Large intestine (tissue), 12 donors: ENCODE data around the gene GP1BB. TPM values are rescaled to one million over a fixed set of nuclear protein-coding genes. Genes with fewer than 3 reads are reported as not detected.
"Not testable (repeated sequence)": the region's sequence is repeated elsewhere in the genome, so short reads cannot be mapped to it uniquely, and the experiment has no call there.

ENCODE experiments used
- DNase-seq, 2 donors: peaks; one replicate each; pipeline versions ENCODE4 v3.0.0 to v3.0.0-alpha.2; 2013
- H3K27ac ChIP-seq: one replicate; pipeline ENCODE4 v1.5.1; 2013; ENCODE audit warnings: low read length
- H3K27me3 ChIP-seq: 2 replicates; pipeline ENCODE4 v1.6.1; 2013; ENCODE audit warnings: low read length; ENCODE audit not compliant: control insufficient read depth, insufficient read depth
- H3K36me3 ChIP-seq: 2 replicates; pipeline ENCODE4 v1.6.1; 2013; ENCODE audit warnings: low read length; ENCODE audit not compliant: control insufficient read depth, insufficient read depth
- H3K4me1 ChIP-seq: one replicate; pipeline ENCODE4 v1.6.1; 2013; ENCODE audit warnings: low read length; ENCODE audit not compliant: control insufficient read depth, insufficient read depth
- H3K4me3 ChIP-seq: one replicate; pipeline ENCODE4 v1.5.1; 2013; ENCODE audit warnings: low read length
- H3K9me3 ChIP-seq: one replicate; pipeline ENCODE4 v1.6.1; 2013; ENCODE audit warnings: mild to moderate bottlenecking, low read depth, low read length, moderate library complexity; ENCODE audit not compliant: control insufficient read depth
- WGBS: methylation state at CpG from one replicate; pipeline ENCODE4 v1.1.5; 2013; ENCODE audit warnings: low lambda C conversion rate; ENCODE audit not compliant: insufficient coverage; 5-methylcytosine and 5-hydroxymethylcytosine counted together
- long read RNA-seq, 11 donors: transcript quantifications; one replicate each; lab custom pipeline, GENCODE V29; 2026
- polyA plus RNA-seq: library from polyadenylated mRNA; unstranded; fragments of 120-200 nt; gene quantifications from one replicate; pipeline ENCODE4 v1.2.1, GENCODE V29; 2013

Gene GP1BB
- 4.4 TPM for polyA plus RNA-seq
- long read RNA-seq, donor 1, result 0 reads
- long read RNA-seq, donor 2, result 0 reads
- long read RNA-seq, donor 3, partial matches to known transcripts, result 0 of 1 reads
- long read RNA-seq, donor 3, other reads (novel, unspliced or antisense), result 0 of 1 reads
- long read RNA-seq, donor 4, result 0 reads
- long read RNA-seq, donor 5, partial matches to known transcripts, result 0 of 1 reads
- long read RNA-seq, donor 5, other reads (novel, unspliced or antisense), result 0 of 1 reads
- long read RNA-seq, donor 6, partial matches to known transcripts, result 0 of 1 reads
- long read RNA-seq, donor 6, other reads (novel, unspliced or antisense), result 0 of 1 reads
- long read RNA-seq, donor 7, partial matches to known transcripts, result 0 of 4 reads
- long read RNA-seq, donor 7, other reads (novel, unspliced or antisense), result 0 of 4 reads
- long read RNA-seq, donor 8, partial matches to known transcripts, result 0 of 1 reads
- long read RNA-seq, donor 8, other reads (novel, unspliced or antisense), result 0 of 1 reads
- long read RNA-seq, donor 9, result 0 reads
- long read RNA-seq, donor 10, partial matches to known transcripts, result 0 of 1 reads
- long read RNA-seq, donor 10, other reads (novel, unspliced or antisense), result 0 of 1 reads
- long read RNA-seq, donor 11, partial matches to known transcripts, result 0 of 2 reads
- long read RNA-seq, donor 11, other reads (novel, unspliced or antisense), result 0 of 2 reads

DNA sequence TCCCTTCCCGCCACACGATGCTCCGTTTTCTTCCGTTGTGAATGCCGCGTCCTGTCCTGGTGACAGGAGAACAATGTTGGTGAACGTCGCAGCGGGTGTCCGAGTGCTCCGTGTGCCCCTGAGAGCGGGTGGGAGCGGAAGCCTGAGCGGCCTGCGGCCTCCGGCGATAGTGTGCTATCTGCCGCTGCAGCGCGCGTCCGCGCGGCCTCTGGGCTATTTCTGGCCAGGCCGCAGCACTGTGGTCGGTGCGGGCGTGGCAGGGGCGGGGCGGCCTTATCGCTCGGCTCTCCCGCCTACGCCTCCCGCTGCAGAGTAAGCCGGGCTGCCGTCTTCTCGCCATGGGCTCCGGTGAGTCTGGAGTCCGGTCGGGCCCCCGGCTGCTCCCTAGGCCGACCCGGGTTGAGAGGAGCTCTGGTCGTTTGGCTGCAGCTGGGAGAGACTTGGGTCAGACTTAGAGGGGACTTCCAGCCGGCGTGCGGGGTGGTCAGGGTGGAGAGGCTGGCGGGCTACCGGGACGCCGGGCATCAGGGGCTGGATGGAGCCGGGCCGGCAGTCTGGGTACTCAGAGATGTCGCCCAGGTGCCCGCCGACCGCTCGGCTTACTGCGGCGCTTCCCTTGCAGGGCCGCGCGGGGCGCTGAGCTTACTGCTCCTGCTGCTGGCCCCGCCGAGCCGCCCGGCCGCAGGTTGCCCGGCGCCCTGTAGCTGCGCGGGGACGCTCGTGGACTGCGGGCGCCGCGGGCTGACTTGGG, at the start of gene GP1BB:
GP1BB (plus strand) TSS at position 308 of the 751 bp plus-strand sequence; CDS start at position 339, 31 bp downstream.
- Histone ChIP-seq H3K27me3 (peaks cover 75% of the 10 kb centered on the region), H3K9me3 (peaks cover 4% of the 10 kb centered on the region), H3K4me1 (peaks cover 11% of the 10 kb centered on the region), H3K27ac (no peak within 1 kb of the TSS), H3K4me3 (no peak within 1 kb of the TSS), H3K36me3 (peaks cover 3% of the 10 kb centered on the region)
- peak in 1 of 2 donors; percentile 40 for DNase-seq
- whole genome bisulfite sequencing, result no CpG with 5 or more reads among the region's 80 CpGs

DNA sequence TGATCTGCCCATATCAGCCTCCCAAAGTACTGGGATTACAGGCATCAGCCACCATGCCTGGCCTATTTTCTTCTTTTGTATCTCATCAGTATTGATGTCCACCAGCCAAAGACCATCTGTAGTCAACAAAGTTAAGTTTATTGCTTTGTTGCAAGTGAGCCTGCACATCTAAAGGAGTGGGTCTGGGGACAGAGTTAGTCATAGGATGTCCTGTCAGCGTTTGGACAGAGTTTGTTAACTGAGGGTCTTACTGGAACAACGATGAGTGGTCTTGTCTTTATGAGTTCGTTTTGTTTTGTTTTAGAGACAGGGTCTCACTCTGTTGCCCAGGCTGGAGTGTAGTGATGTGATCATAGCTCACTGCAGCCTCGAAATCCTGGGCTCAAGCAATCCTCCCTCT, 49.7 kb upstream of the GP1BB start:
- no CpG with 5 or more reads among the region's 4 CpGs for WGBS
- peaks cover 2% of the 10 kb centered on the region for H3K9me3 ChIP-seq

DNA sequence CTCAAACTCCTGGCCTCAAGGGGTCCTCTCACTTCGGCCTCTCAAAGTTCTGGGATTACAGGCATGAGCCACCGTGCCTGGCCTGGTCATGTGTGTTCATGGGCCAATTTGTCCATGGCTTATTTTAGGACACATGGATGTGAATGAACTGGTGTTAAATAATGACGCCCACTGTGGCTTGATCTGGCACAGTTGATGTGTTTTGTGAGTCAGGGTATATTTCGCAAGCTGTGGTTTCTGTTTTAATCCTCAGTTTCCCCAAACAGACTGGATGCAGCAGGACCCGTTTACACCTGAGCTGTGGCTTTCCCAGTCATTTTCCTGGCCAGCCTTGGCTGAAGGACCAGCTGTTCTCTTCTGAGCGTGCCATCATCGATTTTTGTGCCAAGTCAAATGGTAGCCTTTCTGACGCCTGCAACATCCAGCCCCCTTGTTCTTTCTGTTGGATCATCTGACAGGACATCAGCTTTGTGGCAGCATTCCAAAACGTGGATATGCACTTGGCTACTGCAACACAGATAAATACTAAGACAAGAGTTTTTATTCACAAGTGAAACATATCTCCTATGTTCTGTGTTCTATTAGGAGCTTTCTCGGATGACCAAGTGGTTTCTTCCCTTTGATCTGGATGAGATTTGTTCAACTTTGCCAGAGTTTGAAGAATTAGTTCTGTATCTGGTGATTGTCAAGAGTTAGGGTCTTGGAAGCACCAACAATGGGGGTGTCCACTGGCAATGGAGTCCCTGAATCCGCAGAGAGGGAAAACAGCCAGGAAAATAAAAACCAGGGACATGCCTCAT, 49.0 kb upstream of the GP1BB start:
- WGBS, result no CpG with 5 or more reads among the region's 11 CpGs
- Histone ChIP-seq H3K4me1 (no peaks in the 10 kb centered on the region), H3K4me3 (no peak overlapping the region), H3K36me3 (no peaks in the 10 kb centered on the region), H3K9me3 (peaks cover 2% of the 10 kb centered on the region), H3K27ac (no peak overlapping the region), H3K27me3 (no peaks in the 10 kb centered on the region)
- no peak for DNase-seq

More for the DNA sequence above, 49.7 kb upstream of the GP1BB start:
- DNase-seq, result no peak
- Histone ChIP-seq H3K4me1 (no peaks in the 10 kb centered on the region), H3K36me3 (no peaks in the 10 kb centered on the region), H3K27me3 (no peaks in the 10 kb centered on the region), H3K4me3 (no peak overlapping the region), H3K27ac (no peak overlapping the region)

DNA sequence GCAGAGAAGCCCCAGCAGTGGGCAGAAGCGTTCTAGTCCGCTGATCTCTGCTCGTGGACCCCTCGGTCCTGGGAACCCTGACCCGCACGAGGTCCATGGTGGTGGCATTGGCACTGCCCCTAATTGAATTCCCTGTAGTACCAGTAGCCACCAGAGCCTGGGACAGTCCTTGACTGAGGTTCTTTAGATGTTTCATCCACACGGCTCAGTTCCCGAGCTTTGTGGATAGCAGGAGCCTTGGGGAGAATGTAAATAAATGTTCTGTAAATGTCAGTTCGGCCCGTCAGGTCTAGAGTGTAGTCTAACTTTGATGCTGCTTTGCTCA, 48.4 kb upstream of the GP1BB start:
- no peaks in the 10 kb centered on the region for H3K36me3 ChIP-seq
- DNase-seq, result no peak

DNA sequence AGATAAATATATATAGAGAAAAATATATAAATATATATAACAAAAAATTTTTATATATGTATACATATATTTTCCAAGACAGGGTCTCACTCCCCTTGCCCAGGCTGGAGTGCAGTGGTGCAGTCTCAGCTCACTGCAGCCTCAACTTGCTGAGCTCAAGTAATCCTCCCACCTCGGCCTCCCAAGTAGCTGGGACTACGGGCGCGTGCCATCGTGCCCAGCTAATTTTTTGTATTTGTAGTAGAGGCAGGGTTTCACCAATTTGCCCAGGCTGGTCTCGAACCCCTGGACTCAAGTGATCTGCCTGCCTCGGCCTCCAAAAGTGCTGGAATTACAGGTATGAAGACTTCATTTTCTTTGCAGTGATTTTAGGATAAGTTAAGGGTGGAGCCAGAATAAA, 47.9 kb upstream of the GP1BB start:
- 100% methylated on average over 1 of the region's 7 CpGs for WGBS
- DNase-seq, result no peak
- Histone ChIP-seq H3K4me3 (no peak overlapping the region), H3K27ac (no peak overlapping the region), H3K9me3 (peaks cover 2% of the 10 kb centered on the region), H3K4me1 (peaks cover 3% of the 10 kb centered on the region), H3K36me3 (no peaks in the 10 kb centered on the region), H3K27me3 (no peaks in the 10 kb centered on the region)

More for the DNA sequence above, 48.4 kb upstream of the GP1BB start:
- no peaks in the 10 kb centered on the region for H3K27me3 ChIP-seq
- no peak overlapping the region for H3K27ac ChIP-seq
- peaks cover 3% of the 10 kb centered on the region for H3K4me1 ChIP-seq
- peaks cover 2% of the 10 kb centered on the region for H3K9me3 ChIP-seq
- WGBS, result no CpG with 5 or more reads among the region's 10 CpGs
- no peak overlapping the region for H3K4me3 ChIP-seq

DNA sequence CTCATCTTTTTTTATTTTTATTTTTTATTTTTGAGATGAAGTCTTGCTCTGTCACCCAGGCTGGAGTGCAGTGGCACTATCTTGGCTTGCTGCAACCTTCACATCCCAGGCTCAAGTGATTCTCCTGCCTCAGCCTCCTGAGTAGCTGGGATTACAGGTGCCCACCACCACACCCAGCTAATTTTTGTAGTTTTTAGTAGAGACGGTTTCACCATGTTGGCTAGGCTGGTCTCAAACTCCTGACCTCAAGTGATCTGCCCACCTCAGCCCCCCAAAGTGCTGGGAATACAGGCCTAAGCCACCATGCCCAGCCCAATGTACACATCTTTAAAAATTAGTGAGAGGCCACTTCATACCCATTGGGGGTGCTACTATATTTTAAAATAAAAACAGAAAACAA, 46.9 kb upstream of the GP1BB start:
- not testable (repeated sequence) for H3K27me3 ChIP-seq, DNase-seq, H3K4me3 ChIP-seq, H3K27ac ChIP-seq, H3K36me3 ChIP-seq, H3K9me3 ChIP-seq, H3K4me1 ChIP-seq
- WGBS, result no CpG with 5 or more reads among the region's 1 CpG

DNA sequence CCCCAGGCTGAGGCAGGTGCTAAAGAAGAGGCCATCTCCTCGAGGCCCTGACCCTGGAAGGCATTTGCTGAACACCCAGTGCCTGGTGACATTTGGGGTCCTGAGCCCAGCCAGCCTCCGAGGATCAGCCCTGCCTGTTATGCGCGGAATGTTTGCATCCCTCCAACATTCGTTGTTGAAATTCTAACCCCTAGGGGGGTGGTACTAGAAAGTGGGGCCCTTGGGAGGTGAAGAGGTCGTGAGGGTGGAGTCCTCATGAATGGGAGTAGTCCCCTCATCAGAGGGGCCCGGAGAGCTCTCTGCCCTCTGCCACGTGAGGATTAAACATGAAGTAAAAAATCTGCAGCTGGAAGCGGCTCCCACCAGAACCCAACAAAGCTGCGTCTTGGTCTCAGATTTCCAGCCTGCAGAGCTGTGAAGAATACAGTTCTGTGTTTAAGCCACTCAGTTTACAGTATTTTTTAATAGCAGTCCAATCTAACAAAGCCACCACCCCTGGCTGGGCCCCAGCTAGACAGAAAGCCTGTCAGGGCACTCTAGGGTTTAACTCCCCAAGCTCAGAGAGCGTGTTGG, 44.3 kb upstream of the GP1BB start:
- no CpG with 5 or more reads among the region's 11 CpGs for WGBS
- H3K9me3 ChIP-seq, result no peaks in the 10 kb centered on the region
- no peak overlapping the region for H3K4me3 ChIP-seq
- H3K36me3 ChIP-seq, result no peaks in the 10 kb centered on the region
- peaks cover 3% of the 10 kb centered on the region for H3K27me3 ChIP-seq
- peaks cover 3% of the 10 kb centered on the region for H3K4me1 ChIP-seq
- no peak overlapping the region for H3K27ac ChIP-seq
- DNase-seq, result no peak

DNA sequence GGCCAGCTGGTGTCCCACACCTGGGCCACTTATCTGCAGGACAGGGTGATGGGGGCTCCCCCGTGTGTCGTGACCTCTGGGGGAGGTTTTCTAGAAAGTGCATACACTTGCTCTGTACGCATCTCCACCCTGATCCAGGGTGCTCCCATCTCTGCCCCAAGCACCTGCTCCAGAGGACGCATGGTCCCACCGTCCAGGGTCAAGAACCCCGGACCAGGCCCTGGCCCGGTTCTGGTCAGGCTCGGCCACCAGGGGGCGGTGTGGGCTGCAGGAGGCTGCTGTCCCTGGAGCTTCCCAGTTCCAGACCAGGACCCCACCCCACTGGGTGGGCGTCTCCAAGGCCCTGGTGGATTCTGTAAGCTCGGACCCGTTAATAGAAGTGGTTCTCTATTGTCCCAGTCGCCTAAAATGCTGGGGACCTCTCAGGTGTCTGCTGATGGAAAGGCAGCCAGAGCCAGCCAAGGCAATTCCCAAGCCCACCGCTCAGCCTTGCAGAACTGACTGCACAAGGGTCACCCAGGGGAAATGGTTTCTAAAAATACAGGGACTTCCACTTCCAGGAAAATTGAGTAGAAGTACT, 43.7 kb upstream of the GP1BB start:
- Histone ChIP-seq H3K27ac (no peak overlapping the region), H3K4me1 (peaks cover 3% of the 10 kb centered on the region), H3K27me3 (peaks cover 3% of the 10 kb centered on the region), H3K9me3 (no peaks in the 10 kb centered on the region), H3K4me3 (no peak overlapping the region), H3K36me3 (no peaks in the 10 kb centered on the region)
- DNase-seq, result no peak
- WGBS, result no CpG with 5 or more reads among the region's 14 CpGs

DNA sequence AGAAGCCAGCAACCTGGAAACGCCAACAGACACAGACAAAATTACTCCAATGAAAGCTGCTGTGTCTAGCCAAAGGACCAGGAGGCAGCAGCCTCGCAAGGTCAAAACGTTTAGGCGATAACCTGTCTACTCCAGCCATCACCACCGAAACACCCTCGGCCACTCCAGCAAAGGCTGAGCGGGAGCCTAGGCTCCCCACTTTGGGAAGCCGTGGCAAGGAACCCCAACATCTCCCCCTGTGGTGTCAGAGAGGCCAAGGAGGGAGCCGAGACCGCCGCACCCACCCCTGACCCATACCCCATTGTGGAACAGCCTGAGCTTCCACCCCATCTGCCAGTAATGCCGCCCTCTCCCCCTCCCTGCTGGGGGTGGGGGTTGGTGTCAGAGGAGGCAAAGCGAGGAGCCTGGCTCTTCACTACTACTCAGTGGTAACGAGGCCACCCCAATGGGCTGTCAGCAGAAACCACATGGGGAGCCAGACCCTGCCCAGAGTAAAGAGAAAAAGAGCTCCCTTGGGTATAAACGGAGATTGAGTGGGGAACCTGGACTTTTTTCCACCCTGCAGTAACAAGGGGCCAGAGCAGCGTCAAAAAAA, 43.0 kb upstream of the GP1BB start:
- H3K4me1 ChIP-seq, result peaks cover 3% of the 10 kb centered on the region
- peaks cover 3% of the 10 kb centered on the region for H3K27me3 ChIP-seq
- DNase-seq, result no peak
- WGBS, result no CpG with 5 or more reads among the region's 16 CpGs
- no peaks in the 10 kb centered on the region for H3K9me3 ChIP-seq
- H3K27ac ChIP-seq, result no peak overlapping the region
- no peak overlapping the region for H3K4me3 ChIP-seq
- no peaks in the 10 kb centered on the region for H3K36me3 ChIP-seq
